ENCODE results near the gene MNX1. TPM values are rescaled to one million over a fixed set of nuclear protein-coding genes. Genes with fewer than 3 reads are reported as not detected.

MNX1 gene
- total RNA-seq = not detected in 2 replicates

DNA sequence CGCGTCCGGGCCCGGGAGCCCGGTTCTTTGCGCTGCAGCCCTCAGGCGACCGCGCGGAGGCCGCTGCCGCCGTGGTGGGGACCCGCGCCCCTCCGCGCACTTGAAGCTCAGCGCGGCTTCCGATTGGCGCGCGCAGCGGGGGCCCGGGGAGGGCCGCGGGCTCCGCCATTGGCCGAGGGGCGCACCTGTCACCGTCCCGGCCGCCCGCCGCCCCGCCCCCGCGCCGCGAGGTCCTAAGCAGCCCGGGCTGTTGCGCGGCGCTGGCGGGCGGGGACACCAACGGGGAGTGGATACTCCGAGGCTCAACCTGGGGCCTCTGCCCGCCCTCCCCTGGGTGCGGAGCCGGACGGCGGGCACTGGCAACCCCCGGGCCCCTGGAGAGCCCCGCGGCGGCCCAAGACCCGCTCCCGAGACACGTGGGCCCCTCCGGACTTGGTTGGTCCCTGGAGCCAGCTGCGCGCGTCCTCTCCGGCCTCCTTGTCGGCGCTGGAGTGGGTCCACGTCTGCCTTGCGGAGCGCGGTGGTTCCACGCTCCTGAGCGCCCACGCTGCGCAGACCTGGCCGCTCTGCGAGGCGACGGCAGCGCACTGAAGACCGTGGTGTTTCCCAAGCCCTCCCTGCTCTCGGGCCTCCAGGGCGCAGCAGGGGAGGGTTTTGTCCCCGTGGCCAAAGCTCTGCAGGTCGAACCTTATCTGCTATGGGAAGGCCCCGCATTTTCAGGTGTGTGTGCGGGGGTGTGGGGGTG, at the start of gene MNX1:
Gene MNX1 (minus strand): TSS at position 76 of the 745 bp plus-strand sequence. CDS start 313 bp downstream, outside the sequence.

Other genes with a start within 250 kb of the MNX1 start
- 47.7 and 59.7 TPM in 2 replicates for gene LMBR1, start 117.5 kb downstream of the MNX1 start, total RNA-seq
- gene NOM1, start 61.0 kb downstream of the MNX1 start, total RNA-seq = 18.2 and 24.0 TPM in 2 replicates
- gene UBE3C, start 128.3 kb upstream of the MNX1 start, total RNA-seq = 92.7 and 107 TPM in 2 replicates